ENCODE data around the gene CENPI.

Gene CENPI

DNA sequence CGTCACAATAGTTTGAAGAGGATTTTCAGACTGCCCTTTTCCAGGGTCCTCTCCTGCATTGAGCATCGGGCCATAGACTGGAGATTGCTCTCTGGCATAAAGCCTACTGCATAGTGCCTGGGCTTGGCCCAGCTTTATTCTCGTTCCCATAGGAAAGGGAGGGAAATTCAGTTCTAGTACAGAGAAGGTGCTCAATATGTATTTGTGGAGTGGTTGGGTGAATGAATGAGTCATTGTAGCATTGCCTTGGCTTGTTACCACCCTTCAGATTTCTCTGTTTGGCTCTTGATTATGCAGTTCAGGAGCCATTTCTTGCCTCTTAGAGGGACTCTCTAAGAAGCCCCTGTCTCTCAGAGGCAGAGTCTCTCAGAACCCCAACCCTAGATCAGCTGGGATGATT is 16.8 kb upstream of the CENPI start:
- H3K4me1 ChIP-seq (ENCODE audit: control insufficient read depth in 1 of 2, insufficient read depth in 1 of 2, low read depth in 1 of 2, low read length in 1 of 2): no peaks in the 10 kb centered on the region
- no peak overlapping the region for H3K27ac ChIP-seq
- TF ChIP-seq, protein P1, sequence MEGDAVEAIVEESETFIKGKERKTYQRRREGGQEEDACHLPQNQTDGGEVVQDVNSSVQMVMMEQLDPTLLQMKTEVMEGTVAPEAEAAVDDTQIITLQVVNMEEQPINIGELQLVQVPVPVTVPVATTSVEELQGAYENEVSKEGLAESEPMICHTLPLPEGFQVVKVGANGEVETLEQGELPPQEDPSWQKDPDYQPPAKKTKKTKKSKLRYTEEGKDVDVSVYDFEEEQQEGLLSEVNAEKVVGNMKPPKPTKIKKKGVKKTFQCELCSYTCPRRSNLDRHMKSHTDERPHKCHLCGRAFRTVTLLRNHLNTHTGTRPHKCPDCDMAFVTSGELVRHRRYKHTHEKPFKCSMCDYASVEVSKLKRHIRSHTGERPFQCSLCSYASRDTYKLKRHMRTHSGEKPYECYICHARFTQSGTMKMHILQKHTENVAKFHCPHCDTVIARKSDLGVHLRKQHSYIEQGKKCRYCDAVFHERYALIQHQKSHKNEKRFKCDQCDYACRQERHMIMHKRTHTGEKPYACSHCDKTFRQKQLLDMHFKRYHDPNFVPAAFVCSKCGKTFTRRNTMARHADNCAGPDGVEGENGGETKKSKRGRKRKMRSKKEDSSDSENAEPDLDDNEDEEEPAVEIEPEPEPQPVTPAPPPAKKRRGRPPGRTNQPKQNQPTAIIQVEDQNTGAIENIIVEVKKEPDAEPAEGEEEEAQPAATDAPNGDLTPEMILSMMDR (IDR thresholded peaks at IDR 0.05): no peak
- no peaks in the 10 kb centered on the region for H3K36me3 ChIP-seq
- H3K9me3 ChIP-seq: no peaks in the 10 kb centered on the region
- peaks cover 46% of the 10 kb centered on the region for H3K27me3 ChIP-seq
- H3K4me3 ChIP-seq (ENCODE audit: low read depth in 1 of 2, low read length in 1 of 2): no peak overlapping the region

DNA sequence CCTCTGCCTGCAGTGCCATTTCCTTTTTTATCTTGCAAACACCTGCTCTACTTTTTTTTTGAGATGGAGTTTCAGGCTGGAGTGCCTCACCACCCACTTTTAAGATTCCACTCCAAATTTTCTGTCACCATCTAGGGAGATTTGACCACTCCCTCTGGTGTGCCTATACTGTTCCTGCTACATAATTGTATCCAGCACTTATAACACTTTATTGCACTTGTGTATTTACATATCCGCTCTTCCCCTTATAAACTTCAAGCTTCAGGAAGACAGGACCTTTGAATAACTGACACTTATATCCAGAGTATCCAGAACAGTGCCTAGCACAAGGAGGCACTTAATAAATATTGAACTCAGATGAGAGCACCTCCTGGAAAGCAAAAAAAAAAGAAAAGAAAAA is 6.2 kb upstream of the CENPI start:
- H3K36me3 ChIP-seq: no peaks in the 10 kb centered on the region
- H3K27ac ChIP-seq: no peak overlapping the region
- no peaks in the 10 kb centered on the region for H3K27me3 ChIP-seq
- no peaks in the 10 kb centered on the region for H3K4me1 ChIP-seq (ENCODE audit: control insufficient read depth in 1 of 2, insufficient read depth in 1 of 2, low read depth in 1 of 2, low read length in 1 of 2)
- no peaks in the 10 kb centered on the region for H3K9me3 ChIP-seq
- TF ChIP-seq, protein P1 (IDR thresholded peaks at IDR 0.05): no peak
- H3K4me3 ChIP-seq (ENCODE audit: low read depth in 1 of 2, low read length in 1 of 2): no peak overlapping the region

DNA sequence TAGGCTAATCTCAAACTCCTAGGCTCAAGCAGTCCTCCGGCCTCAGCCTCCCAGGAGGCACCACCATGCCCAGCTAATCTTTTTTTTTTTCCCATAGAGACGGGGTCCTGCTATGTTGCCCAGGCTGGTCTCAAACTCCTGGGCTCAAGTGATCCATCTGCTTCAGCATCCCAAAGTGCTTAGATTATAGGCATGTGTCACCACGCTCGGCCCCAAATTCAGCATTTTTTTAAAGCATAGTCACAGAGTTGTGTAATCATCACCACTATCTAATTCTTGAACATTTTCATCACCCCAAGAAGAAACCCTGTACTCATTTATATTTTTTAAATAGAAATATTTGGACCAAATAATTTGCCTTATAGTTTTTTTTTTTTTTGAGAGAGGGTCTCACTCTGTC is 10.3 kb downstream of the CENPI start:
- no peak overlapping the region for H3K27ac ChIP-seq
- H3K27me3 ChIP-seq: no peaks in the 10 kb centered on the region
- no peak overlapping the region for H3K4me3 ChIP-seq (ENCODE audit: low read depth in 1 of 2, low read length in 1 of 2)
- no peaks in the 10 kb centered on the region for H3K36me3 ChIP-seq
- H3K9me3 ChIP-seq: no peaks in the 10 kb centered on the region
- H3K4me1 ChIP-seq (ENCODE audit: control insufficient read depth in 1 of 2, insufficient read depth in 1 of 2, low read depth in 1 of 2, low read length in 1 of 2): no peaks in the 10 kb centered on the region
- TF ChIP-seq, protein P1 (IDR thresholded peaks at IDR 0.05): no peak

DNA sequence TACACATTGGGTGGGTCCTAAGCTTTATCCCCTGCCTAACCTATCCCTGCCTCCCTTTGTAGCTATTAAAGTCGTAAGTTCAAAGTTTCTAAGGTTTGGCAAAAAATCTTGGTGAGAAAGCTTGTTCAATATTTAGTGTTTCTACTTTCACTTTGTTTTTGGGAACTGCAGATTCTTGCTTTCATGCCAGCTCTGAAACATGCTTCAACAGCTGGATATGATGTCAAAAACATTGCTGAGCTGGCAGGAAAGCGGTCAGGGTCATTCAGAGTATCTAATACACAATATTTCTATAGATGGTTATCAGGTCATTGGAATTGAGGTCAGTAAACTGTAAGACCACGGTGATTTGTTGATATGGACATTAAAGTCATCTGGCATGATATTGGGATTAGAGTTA is 19.7 kb downstream of the CENPI start:
- Histone ChIP-seq H3K27me3 (no peaks in the 10 kb centered on the region), H3K27ac (no peak overlapping the region), H3K4me1 (ENCODE audit: control insufficient read depth in 1 of 2, insufficient read depth in 1 of 2, low read depth in 1 of 2, low read length in 1 of 2) (no peaks in the 10 kb centered on the region), H3K4me3 (ENCODE audit: low read depth in 1 of 2, low read length in 1 of 2) (no peak overlapping the region), H3K9me3 (no peaks in the 10 kb centered on the region), H3K36me3 (peaks cover 3% of the 10 kb centered on the region)
- TF ChIP-seq, protein P1 (IDR thresholded peaks at IDR 0.05): no peak

DNA sequence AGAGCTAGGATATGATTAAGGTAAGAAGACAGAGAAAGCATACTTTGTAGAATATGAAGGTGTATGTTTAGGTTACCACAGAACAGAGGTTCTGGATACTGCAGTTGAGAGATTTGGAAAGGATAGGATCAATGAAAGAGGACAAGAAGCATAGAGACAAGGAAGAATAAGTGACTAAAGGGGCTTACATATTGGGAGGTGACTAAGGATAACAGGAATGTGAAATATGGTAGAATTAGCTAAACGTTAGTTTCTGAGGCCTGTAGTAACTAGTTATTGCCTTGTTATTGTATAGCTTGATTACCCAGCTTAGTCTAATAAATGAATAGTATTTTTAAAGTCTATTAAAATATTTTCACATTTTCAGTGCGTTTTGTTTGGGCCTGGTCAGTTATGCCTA is 38.2 kb downstream of the CENPI start:
- Histone ChIP-seq H3K36me3 (peaks cover 1% of the 10 kb centered on the region), H3K4me3 (ENCODE audit: low read depth in 1 of 2, low read length in 1 of 2) (no peak overlapping the region)
- TF ChIP-seq, protein P1 (IDR thresholded peaks at IDR 0.05): no peak

More for the DNA sequence above, 38.2 kb downstream of the CENPI start:
- Histone ChIP-seq H3K27ac (no peak overlapping the region), H3K9me3 (no peaks in the 10 kb centered on the region), H3K4me1 (ENCODE audit: control insufficient read depth in 1 of 2, insufficient read depth in 1 of 2, low read depth in 1 of 2, low read length in 1 of 2) (no peaks in the 10 kb centered on the region), H3K27me3 (no peaks in the 10 kb centered on the region)
